ENCODE results near the gene OVOL1. TPM values are rescaled to one million over a fixed set of nuclear protein-coding genes. Genes with fewer than 3 reads are reported as not detected.

Gene OVOL1
- total and polyA plus RNA-seq, 2 of the 8 experiments (the other 6 are each of a cell fraction or from before 2014, with no cell fraction given), result 2.6 to 3.4 TPM

- TF ChIP-seq SP2 (IDR thresholded peaks at IDR 0.05; ENCODE audit: low read length) (no peak), YY1 (IDR thresholded peaks at IDR 0.05; ENCODE audit: low read depth, low read length) (peak; percentile 71; the same call in 1 of the 2 replicates), CBX8 (IDR thresholded peaks at IDR 0.05; ENCODE audit: borderline replicate concordance, low read depth, low read length) (no peak), SP1 (IDR thresholded peaks at IDR 0.05; ENCODE audit: low read depth, low read length) (no peak), RAD21 (IDR thresholded peaks at IDR 0.05 in 1 of 2, conservative IDR thresholded peaks at IDR 0.05 in 1 of 2; ENCODE audit: low read depth in 2 of 2, low read length in 2 of 2) (peak; percentile 79 to 88), SUZ12 (IDR thresholded peaks at IDR 0.05; ENCODE audit: low read length) (no peak; the same call in 1 of the 2 replicates), CHD2 (IDR thresholded peaks at IDR 0.05; ENCODE audit: low read length) (0 out of 2 replicates have a peak, but pooled peaks have one; percentile 27), ATF3 (IDR thresholded peaks at IDR 0.05; ENCODE audit: insufficient read depth, low read depth, low read length) (peak; percentile 55; the same call in 1 of the 2 replicates), SP4 (IDR thresholded peaks at IDR 0.05; ENCODE audit: low read length) (0 out of 2 replicates have a peak, but pooled peaks have one; percentile 52), KDM1A (IDR thresholded peaks at IDR 0.05; ENCODE audit: borderline replicate concordance, low read length) (no peak), TCF12 (IDR thresholded peaks at IDR 0.05; ENCODE audit: low read depth, low read length) (0 out of 2 replicates have a peak, but pooled peaks have one; percentile 18), TBP (IDR thresholded peaks at IDR 0.05; ENCODE audit: low read depth, low read length) (no peak; the same call in 1 of the 2 replicates), RNF2 (IDR thresholded peaks at IDR 0.05; ENCODE audit: borderline replicate concordance, low read depth, low read length, missing control alignments, poor library complexity, severe bottlenecking) (no peak), BRCA1 (IDR thresholded peaks at IDR 0.05; ENCODE audit: low read depth, low read length) (no peak), KDM5A (IDR thresholded peaks at IDR 0.05; ENCODE audit: low read length) (no peak), BCL11A (IDR thresholded peaks at IDR 0.05; ENCODE audit: low read depth in 2 of 2, low read length in 2 of 2) (no peak), RXRA (IDR thresholded peaks at IDR 0.05; ENCODE audit: insufficient read depth, low read depth, low read length) (no peak), SIN3A (conservative IDR thresholded peaks at IDR 0.05 in 1 of 2, IDR thresholded peaks at IDR 0.05 in 1 of 2; ENCODE audit: low read depth in 1 of 2, low read length in 2 of 2) (peak in 1 of 2 experiments; percentile 61; a peak in 1 of 4 replicates)
Observed at GRCh38 chr11:65779919-65780769, 6.7 kb upstream of the OVOL1 start (continued).
